Ishikawa (cell line): ENCODE measurements around the gene SDC4.

Experiments used
- CEBPB ChIP-seq: IDR thresholded peaks from 2 replicates; pipeline ENCODE4 v1.6.1; 2012
- CREB1 ChIP-seq: IDR thresholded peaks from 2 replicates; pipeline ENCODE4 v1.6.1; 2012; ENCODE audit warnings: low read depth
- EGR1 ChIP-seq: IDR thresholded peaks from 2 replicates; pipeline ENCODE4 v1.6.1; 2012
- EP300 ChIP-seq: IDR thresholded peaks from 2 replicates; pipeline ENCODE4 v1.6.1; 2012; ENCODE audit warnings: borderline replicate concordance
- FOXM1 ChIP-seq: IDR thresholded peaks from 2 replicates; pipeline ENCODE4 v1.6.1; 2012; ENCODE audit warnings: low read depth, borderline replicate concordance
- MAX ChIP-seq: IDR thresholded peaks from 2 replicates; pipeline ENCODE4 v1.6.1; 2012
- NFIC ChIP-seq: IDR thresholded peaks from 2 replicates; pipeline ENCODE4 v1.6.1; 2012
- RAD21 ChIP-seq: IDR thresholded peaks from 2 replicates; pipeline ENCODE4 v1.6.1; 2012; ENCODE audit warnings: low read depth
- TAF1 ChIP-seq: IDR thresholded peaks from 2 replicates; pipeline ENCODE4 v1.6.1; 2012; ENCODE audit warnings: low read depth, mild to moderate bottlenecking
- TCF12 ChIP-seq: IDR thresholded peaks from 2 replicates; pipeline ENCODE4 v1.6.1; 2012; ENCODE audit warnings: low read depth
- TEAD4 ChIP-seq: IDR thresholded peaks from 2 replicates; pipeline ENCODE4 v1.6.1; 2012
- YY1 ChIP-seq: IDR thresholded peaks from 2 replicates; pipeline ENCODE4 v1.6.1; 2012; ENCODE audit warnings: low read depth
- ZBTB7A ChIP-seq: IDR thresholded peaks from 2 replicates; pipeline ENCODE4 v1.6.1; 2012; ENCODE audit warnings: low read depth
- TF ChIP-seq, protein P1 (sequence below): IDR thresholded peaks from 2 replicates; pipeline ENCODE4 v1.6.1; 2012; ENCODE audit warnings: low read depth, mild to moderate bottlenecking
- TF ChIP-seq, protein P2 (sequence below): IDR thresholded peaks from 2 replicates; pipeline ENCODE4 v1.6.1; 2012

Gene SDC4

DNA sequence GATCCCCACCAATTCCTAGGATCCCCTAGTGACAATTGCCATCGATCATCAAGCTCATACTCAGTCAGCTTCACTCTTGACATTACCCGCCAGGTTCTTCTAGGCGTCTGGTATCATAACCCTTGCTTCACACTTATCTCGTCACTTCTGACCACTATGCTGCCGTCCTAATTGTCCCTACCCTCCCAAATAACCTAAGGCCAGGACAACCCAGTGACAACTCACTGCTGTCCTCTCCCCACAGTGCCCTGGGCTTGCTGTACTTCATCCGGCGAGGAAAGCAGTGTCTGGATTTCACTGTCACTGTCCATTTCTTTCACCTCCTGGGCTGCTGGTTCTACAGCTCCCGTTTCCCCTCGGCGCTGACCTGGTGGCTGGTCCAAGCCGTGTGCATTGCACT lies 18.4 kb upstream of the SDC4 start:
- TF ChIP-seq RAD21 = no peak
- TF ChIP-seq CEBPB = no peak
- no peak for TF ChIP-seq YY1

DNA sequence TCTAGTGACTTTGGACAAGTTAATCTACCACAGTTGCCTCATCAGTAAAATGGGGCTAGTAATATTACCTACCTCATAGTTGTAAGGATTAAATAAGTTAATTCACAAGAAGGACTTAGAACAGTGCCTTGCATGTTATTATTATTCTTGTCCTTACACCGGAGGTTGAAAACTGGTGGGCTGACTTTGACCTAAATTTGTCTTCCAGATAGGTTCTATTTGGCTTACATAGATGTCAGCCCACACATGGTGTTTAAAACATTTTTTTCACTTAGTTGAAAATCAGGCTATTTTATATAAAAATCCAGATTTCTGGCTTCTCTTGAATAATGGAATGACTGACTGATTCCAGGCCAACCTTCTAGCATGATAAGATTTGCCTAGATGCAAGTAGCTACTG lies 18.0 kb upstream of the SDC4 start:
- TF ChIP-seq YY1 (no peak), TCF12 (no peak), TAF1 (no peak), RAD21 (no peak), EP300 (no peak), MAX (no peak)
- TF ChIP-seq, protein P1, sequence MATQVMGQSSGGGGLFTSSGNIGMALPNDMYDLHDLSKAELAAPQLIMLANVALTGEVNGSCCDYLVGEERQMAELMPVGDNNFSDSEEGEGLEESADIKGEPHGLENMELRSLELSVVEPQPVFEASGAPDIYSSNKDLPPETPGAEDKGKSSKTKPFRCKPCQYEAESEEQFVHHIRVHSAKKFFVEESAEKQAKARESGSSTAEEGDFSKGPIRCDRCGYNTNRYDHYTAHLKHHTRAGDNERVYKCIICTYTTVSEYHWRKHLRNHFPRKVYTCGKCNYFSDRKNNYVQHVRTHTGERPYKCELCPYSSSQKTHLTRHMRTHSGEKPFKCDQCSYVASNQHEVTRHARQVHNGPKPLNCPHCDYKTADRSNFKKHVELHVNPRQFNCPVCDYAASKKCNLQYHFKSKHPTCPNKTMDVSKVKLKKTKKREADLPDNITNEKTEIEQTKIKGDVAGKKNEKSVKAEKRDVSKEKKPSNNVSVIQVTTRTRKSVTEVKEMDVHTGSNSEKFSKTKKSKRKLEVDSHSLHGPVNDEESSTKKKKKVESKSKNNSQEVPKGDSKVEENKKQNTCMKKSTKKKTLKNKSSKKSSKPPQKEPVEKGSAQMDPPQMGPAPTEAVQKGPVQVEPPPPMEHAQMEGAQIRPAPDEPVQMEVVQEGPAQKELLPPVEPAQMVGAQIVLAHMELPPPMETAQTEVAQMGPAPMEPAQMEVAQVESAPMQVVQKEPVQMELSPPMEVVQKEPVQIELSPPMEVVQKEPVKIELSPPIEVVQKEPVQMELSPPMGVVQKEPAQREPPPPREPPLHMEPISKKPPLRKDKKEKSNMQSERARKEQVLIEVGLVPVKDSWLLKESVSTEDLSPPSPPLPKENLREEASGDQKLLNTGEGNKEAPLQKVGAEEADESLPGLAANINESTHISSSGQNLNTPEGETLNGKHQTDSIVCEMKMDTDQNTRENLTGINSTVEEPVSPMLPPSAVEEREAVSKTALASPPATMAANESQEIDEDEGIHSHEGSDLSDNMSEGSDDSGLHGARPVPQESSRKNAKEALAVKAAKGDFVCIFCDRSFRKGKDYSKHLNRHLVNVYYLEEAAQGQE = no peak
- TF ChIP-seq, protein P2, sequence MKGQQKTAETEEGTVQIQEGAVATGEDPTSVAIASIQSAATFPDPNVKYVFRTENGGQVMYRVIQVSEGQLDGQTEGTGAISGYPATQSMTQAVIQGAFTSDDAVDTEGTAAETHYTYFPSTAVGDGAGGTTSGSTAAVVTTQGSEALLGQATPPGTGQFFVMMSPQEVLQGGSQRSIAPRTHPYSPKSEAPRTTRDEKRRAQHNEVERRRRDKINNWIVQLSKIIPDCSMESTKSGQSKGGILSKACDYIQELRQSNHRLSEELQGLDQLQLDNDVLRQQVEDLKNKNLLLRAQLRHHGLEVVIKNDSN = no peak

DNA sequence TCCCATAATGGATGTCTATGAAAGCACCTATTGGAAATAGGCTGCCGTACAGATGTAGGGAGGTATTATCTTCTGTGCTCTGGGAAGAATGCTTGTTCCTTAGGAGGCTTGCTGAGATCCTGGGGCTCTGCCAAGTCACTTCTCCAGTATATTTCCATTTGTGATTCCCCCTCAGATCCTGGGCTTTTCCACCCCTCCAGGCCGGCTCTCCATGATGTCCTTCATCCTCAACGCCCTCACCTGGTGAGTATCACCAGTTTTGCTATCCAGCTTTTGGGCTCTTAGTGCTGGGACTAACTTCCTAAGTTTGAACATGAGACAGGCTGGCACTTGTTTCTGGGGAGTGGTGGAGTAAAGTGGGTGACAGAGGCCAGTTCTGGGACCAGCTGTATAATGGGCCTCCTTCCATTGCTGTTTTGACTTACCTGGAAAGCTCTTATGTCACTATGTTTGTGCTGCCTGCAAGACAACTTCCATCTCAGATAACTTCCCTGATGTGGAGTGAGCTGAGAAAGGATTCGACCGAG lies 17.3 kb upstream of the SDC4 start:
- no peak for TF ChIP-seq CREB1
- no peak for TF ChIP-seq TCF12
- TF ChIP-seq FOXM1 = no peak
- TF ChIP-seq, protein P2 = no peak
- TF ChIP-seq EGR1 = no peak
- no peak for TF ChIP-seq ZBTB7A
- TF ChIP-seq YY1 = no peak
- TF ChIP-seq EP300 = no peak
- no peak for TF ChIP-seq TEAD4
- TF ChIP-seq MAX = no peak
- TF ChIP-seq, protein P1 = no peak
- no peak for TF ChIP-seq TAF1
- no peak for TF ChIP-seq CEBPB
- no peak for TF ChIP-seq RAD21
- no peak for TF ChIP-seq NFIC

- TF ChIP-seq TEAD4 = no peak
These were observed 15.6 kb upstream of the SDC4 start for GRCh38 chr20:45363611-45364492.

- peak; percentile 71 for TF ChIP-seq TAF1
- 0 out of 2 replicates have a peak, but pooled peaks have one; percentile 15 for TF ChIP-seq EGR1
- peak; percentile 5; the same call in 1 of the 2 replicates for TF ChIP-seq TEAD4
- TF ChIP-seq YY1 = peak; percentile 49
- no peak for TF ChIP-seq NFIC
- TF ChIP-seq EP300 = peak; percentile 27; the same call in 1 of the 2 replicates
- no peak for TF ChIP-seq ZBTB7A
- TF ChIP-seq RAD21 = peak; percentile 83
- peak; percentile 34; the same call in 1 of the 2 replicates for TF ChIP-seq CEBPB
- TF ChIP-seq, protein P2 = 0 out of 2 replicates have a peak, but pooled peaks have one; percentile 4
- TF ChIP-seq TCF12 = peak; percentile 33; the same call in 1 of the 2 replicates
- TF ChIP-seq, protein P1 = no peak
- peak; percentile 67 for TF ChIP-seq MAX
- no peak for TF ChIP-seq FOXM1
- TF ChIP-seq CREB1 = no peak
These were observed 14.8 kb upstream of the SDC4 start, which contains the start of gene SYS1 for GRCh38 chr20:45362804-45363610. Gene SYS1 (plus strand): TSS chr20:45363156. CDS start chr20:45363532, 376 bp downstream.
